A549 (cell line): ENCODE data around the gene LPIN2. TPM values are rescaled to one million over a fixed set of nuclear protein-coding genes. Genes with fewer than 3 reads are reported as not detected.

ENCODE experiments used
- ATAC-seq, 2 experiments: fragments of 200-7000 bp in 1 of 2; fragments of >200 bp in 1 of 2; cut with Nextera tagmentation in 1 of 2; cut with Tn5 transposase in 1 of 2; 3 replicates each; pipeline versions ENCODE4 v1.8.0 to v1.9.1; 2018 to 2020; ENCODE audit warnings: mild to moderate bottlenecking in 1 of 2, moderate library complexity in 1 of 2
- CTCF ChIA-PET: fragments of 300-600 bp; sonication (Branson Sonifier 250); formaldehyde crosslinking; extraction: SDS; loops from one replicate; lab custom pipeline; 2021; ENCODE audit warnings: antibody characterized with exemption, inconsistent platforms; lab: Yijun Ruan, JAX
- POLR2A ChIA-PET: fragments of 350-600 bp; formaldehyde crosslinking; extraction: SDS; loops from one replicate; lab custom pipeline; 2021; ENCODE audit warnings: antibody characterized with exemption, inconsistent platforms; lab: Yijun Ruan, JAX
- DNase-seq, 2 experiments: peaks; one replicate each; pipeline versions ENCODE4 v3.0.0 to v3.0.0-alpha.2; 2011 to 2016; ENCODE audit warnings: low read depth in 1 of 2, low spot score in 1 of 2
- FAIRE-seq: peaks from 2 replicates; lab custom pipeline; 2011; peaks lifted over from hg19 to GRCh38; lab: Jason Lieb, UNC
- H3K27ac ChIP-seq, 2 experiments: fragments of >200 bp; sonication (Bioruptor Twin); formaldehyde crosslinking; 3 replicates each; pipeline ENCODE4 v1.5.1; 2016 to 2017
- H3K4me1 ChIP-seq: fragments of >200 bp; sonication (Bioruptor Twin); formaldehyde crosslinking; 3 replicates; pipeline ENCODE4 v1.6.1; 2016
- H3K4me2 ChIP-seq: fragments of >200 bp; sonication (Bioruptor Twin); formaldehyde crosslinking; 3 replicates; pipeline ENCODE4 v1.6.1; 2016
- H3K4me3 ChIP-seq: fragments of >200 bp; sonication (Bioruptor Twin); formaldehyde crosslinking; 3 replicates; pipeline ENCODE4 v1.5.1; 2016
- H3K9me3 ChIP-seq: fragments of >200 bp; sonication (Bioruptor Twin); formaldehyde crosslinking; 3 replicates; pipeline ENCODE4 v1.6.1; 2016
- CBX8 ChIP-seq: fragments of 200-600 bp; sonication (generic); IDR thresholded peaks from 2 replicates; pipeline ENCODE4 v1.6.1; 2016
- CEBPB ChIP-seq, 2 experiments: fragments of >200 bp in 1 of 2; sonication (Bioruptor Twin) in 1 of 2; formaldehyde crosslinking in 1 of 2; IDR thresholded peaks; 2 replicates each; pipeline ENCODE4 v1.6.1; 2012 to 2016
- EHF ChIP-seq: fragments of 250-450 bp; sonication (Bioruptor Pico); IDR thresholded peaks from 2 replicates; pipeline ENCODE4 v1.5.0; 2020; ENCODE audit warnings: mild to moderate bottlenecking
- FOXS1 ChIP-seq: fragments of 250-450 bp; sonication (Bioruptor Pico); IDR thresholded peaks from 2 replicates; pipeline ENCODE4 v1.5.0; 2020; ENCODE audit warnings: mild to moderate bottlenecking, moderate library complexity
- HOXB13 ChIP-seq: fragments of 250-450 bp; sonication (Bioruptor Pico); IDR thresholded peaks from 2 replicates; pipeline ENCODE4 v1.5.0; 2020; ENCODE audit warnings: low read depth, mild to moderate bottlenecking, moderate library complexity
- JUN ChIP-seq, 2 experiments: fragments of >200 bp; sonication (Bioruptor Twin); formaldehyde crosslinking; IDR thresholded peaks; 2 replicates in 1 of 2; 3 replicates in 1 of 2; pipeline ENCODE4 v1.6.1; 2016 to 2017
- KDM5A ChIP-seq: fragments of 200-600 bp; sonication (generic); IDR thresholded peaks from 2 replicates; pipeline ENCODE4 v1.6.1; 2016; ENCODE audit warnings: antibody characterized with exemption, mild to moderate bottlenecking
- NPAS2 ChIP-seq: fragments of 250-450 bp; sonication (Bioruptor Pico); IDR thresholded peaks from 2 replicates; pipeline ENCODE4 v1.8.0; 2022; ENCODE audit warnings: mild to moderate bottlenecking, moderate library complexity, borderline replicate concordance
- PHF8 ChIP-seq: fragments of 200-600 bp; sonication (generic); IDR thresholded peaks from 2 replicates; pipeline ENCODE4 v1.6.1; 2016; ENCODE audit warnings: low read depth, mild to moderate bottlenecking, antibody characterized with exemption, moderate library complexity, borderline replicate concordance
- POLR2A ChIP-seq: IDR thresholded peaks from 2 replicates; pipeline ENCODE4 v1.6.1; 2012; ENCODE audit warnings: mild to moderate bottlenecking, low read length
- RAD21 ChIP-seq, 2 experiments: fragments of >200 bp in 1 of 2; sonication (Bioruptor Twin) in 1 of 2; formaldehyde crosslinking in 1 of 2; IDR thresholded peaks in 1 of 2; conservative IDR thresholded peaks in 1 of 2; 2 replicates in 1 of 2; 3 replicates in 1 of 2; pipeline ENCODE4 v1.6.1; 2012 to 2018; ENCODE audit warnings: inconsistent platforms in 1 of 2
- RCOR1 ChIP-seq: fragments of 150-350 bp; IDR thresholded peaks from 2 replicates; pipeline ENCODE4 v1.6.1; 2014; ENCODE audit warnings: antibody characterized with exemption, low read length, low read depth
- RFX5 ChIP-seq: fragments of 450-650 bp; IDR thresholded peaks from 2 replicates; pipeline ENCODE4 v1.7.1; 2014; ENCODE audit warnings: antibody characterized with exemption, mild to moderate bottlenecking, moderate library complexity
- RNF2 ChIP-seq: fragments of 200-600 bp; sonication (generic); IDR thresholded peaks from 2 replicates; pipeline ENCODE4 v1.6.1; 2016; ENCODE audit warnings: low read depth, mild to moderate bottlenecking, antibody characterized with exemption, moderate library complexity, borderline replicate concordance
- SMC3 ChIP-seq: fragments of >200 bp; sonication (Bioruptor Twin); formaldehyde crosslinking; IDR thresholded peaks from 3 replicates; pipeline ENCODE4 v1.6.1; 2018; ENCODE audit warnings: inconsistent platforms
- SREBF2 ChIP-seq: fragments of 450-650 bp; IDR thresholded peaks from 2 replicates; pipeline ENCODE4 v1.6.1; 2014; ENCODE audit warnings: mild to moderate bottlenecking, moderate library complexity
- TP53 ChIP-seq: fragments of 250-450 bp; sonication (Bioruptor Pico); IDR thresholded peaks from 2 replicates; pipeline ENCODE4 v1.5.0; 2021; ENCODE audit warnings: mild to moderate bottlenecking, moderate library complexity
- ZC3H11A ChIP-seq: fragments of 450-650 bp; IDR thresholded peaks from 2 replicates; pipeline ENCODE4 v1.6.1; 2014; ENCODE audit warnings: antibody characterized with exemption, mild to moderate bottlenecking
- ZNF302 ChIP-seq: fragments of 250-450 bp; sonication (Bioruptor Pico); IDR thresholded peaks from 2 replicates; pipeline ENCODE4 v1.9.0; 2021; ENCODE audit warnings: inconsistent platforms, mild to moderate bottlenecking, moderate library complexity
- WGBS: methylation state at CpG from one replicate; pipeline ENCODE4 v1.1.6; 2017; ENCODE audit errors: missing lambda C conversion rate; 5-methylcytosine and 5-hydroxymethylcytosine counted together
- polyA plus RNA-seq, 4 experiments: library from polyadenylated mRNA; depleted of rRNA in 3 of 4; stranded (reverse); fragments of >200 nt; fragmentation: RNase III in 1 of 4; extraction: RNeasy Plus Mini Kit Qiagen cat#74134 plus additional on column Dnase treatment in 1 of 4; gene quantifications; 2 replicates in 3 of 4; 3 replicates in 1 of 4; pipeline ENCODE4 v1.2.3, GENCODE V29; 2011 to 2017
- TF ChIP-seq, protein P1 (sequence below): IDR thresholded peaks from 2 replicates; pipeline ENCODE4 v1.6.1; 2012
- TF ChIP-seq, protein P2 (sequence below): fragments of 150-350 bp; IDR thresholded peaks from 2 replicates; pipeline ENCODE4 v1.6.1; 2014; ENCODE audit warnings: low read depth, mild to moderate bottlenecking, low read length
- TF ChIP-seq, protein P3 (sequence below): fragments of 250-450 bp; sonication (Bioruptor Pico); IDR thresholded peaks from 2 replicates; pipeline ENCODE4 v1.5.0; 2020; ENCODE audit warnings: low read depth, mild to moderate bottlenecking, moderate library complexity
- TF ChIP-seq, protein P4 (sequence below): fragments of >200 bp; sonication (Bioruptor Twin); formaldehyde crosslinking; IDR thresholded peaks from 2 replicates; pipeline ENCODE4 v1.6.1; 2016

Gene LPIN2
- polyA plus RNA-seq, 2 of the 4 experiments (the other 2 are of a cell fraction) = 12.9 to 23.7 TPM

DNA sequence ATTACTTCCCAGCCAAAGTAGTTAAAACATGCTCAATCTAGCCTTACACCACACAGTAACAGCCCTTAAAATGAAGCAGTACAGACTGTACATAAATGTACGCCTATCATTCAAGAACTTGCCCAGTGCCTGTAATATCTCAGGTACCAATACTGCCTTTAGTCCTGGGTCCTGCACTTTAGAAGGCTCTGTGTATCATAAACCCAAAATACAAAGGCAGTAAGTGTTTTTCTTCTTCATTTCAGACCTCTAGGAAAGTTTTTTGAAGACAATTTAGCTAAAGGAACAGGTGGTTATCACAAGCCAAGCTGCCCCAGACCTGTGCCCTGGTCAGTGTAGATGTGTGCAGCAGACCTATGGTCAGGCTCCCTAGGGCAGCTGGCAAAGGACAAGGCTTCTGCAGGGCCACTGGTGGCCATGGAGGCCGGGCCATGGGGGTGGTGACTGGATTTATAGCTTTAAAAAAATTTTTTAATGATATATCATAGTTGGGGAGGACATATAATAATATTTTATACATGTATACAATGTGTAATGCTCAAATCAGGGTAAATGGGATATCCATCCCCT is 18.8 kb downstream of the LPIN2 start:
- CTCF ChIA-PET = interaction anchor here (0.8 to 1.5 kb wide), 4 partner anchors 9 to 135 kb away, joined by 3 to 5 read pairs (median 4); no protein-coding TSS in a partner anchor
- 75% methylated on average over 2 of the region's 2 CpGs for WGBS
- TF ChIP-seq CEBPB (IDR thresholded peaks at IDR 0.05) (no peak), RNF2 (no peak), RAD21 (conservative IDR thresholded peaks at IDR 0.05 in 1 of 2, IDR thresholded peaks at IDR 0.05 in 1 of 2) (no peak), SMC3 (no peak), POLR2A (no peak), NPAS2 (no peak), RCOR1 (no peak), TP53 (CRISPR knock-in tag) (no peak), SREBF2 (no peak), CBX8 (no peak), ZNF302 (CRISPR knock-in tag) (no peak), EHF (CRISPR knock-in tag) (no peak), HOXB13 (no peak), RFX5 (no peak), JUN (IDR thresholded peaks at IDR 0.05) (no peak), ZC3H11A (no peak)
- TF ChIP-seq, protein P1, sequence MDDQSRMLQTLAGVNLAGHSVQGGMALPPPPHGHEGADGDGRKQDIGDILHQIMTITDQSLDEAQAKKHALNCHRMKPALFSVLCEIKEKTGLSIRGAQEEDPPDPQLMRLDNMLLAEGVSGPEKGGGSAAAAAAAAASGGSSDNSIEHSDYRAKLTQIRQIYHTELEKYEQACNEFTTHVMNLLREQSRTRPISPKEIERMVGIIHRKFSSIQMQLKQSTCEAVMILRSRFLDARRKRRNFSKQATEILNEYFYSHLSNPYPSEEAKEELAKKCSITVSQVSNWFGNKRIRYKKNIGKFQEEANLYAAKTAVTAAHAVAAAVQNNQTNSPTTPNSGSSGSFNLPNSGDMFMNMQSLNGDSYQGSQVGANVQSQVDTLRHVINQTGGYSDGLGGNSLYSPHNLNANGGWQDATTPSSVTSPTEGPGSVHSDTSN = no peak
- TF ChIP-seq, protein P2, sequence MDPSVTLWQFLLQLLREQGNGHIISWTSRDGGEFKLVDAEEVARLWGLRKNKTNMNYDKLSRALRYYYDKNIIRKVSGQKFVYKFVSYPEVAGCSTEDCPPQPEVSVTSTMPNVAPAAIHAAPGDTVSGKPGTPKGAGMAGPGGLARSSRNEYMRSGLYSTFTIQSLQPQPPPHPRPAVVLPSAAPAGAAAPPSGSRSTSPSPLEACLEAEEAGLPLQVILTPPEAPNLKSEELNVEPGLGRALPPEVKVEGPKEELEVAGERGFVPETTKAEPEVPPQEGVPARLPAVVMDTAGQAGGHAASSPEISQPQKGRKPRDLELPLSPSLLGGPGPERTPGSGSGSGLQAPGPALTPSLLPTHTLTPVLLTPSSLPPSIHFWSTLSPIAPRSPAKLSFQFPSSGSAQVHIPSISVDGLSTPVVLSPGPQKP = no peak
- TF ChIP-seq, protein P3, sequence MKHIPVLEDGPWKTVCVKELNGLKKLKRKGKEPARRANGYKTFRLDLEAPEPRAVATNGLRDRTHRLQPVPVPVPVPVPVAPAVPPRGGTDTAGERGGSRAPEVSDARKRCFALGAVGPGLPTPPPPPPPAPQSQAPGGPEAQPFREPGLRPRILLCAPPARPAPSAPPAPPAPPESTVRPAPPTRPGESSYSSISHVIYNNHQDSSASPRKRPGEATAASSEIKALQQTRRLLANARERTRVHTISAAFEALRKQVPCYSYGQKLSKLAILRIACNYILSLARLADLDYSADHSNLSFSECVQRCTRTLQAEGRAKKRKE (CRISPR knock-in tag) = no peak
- peaks cover 21% of the 10 kb centered on the region; the same call in 2 of the 3 replicates for H3K4me1 ChIP-seq
- H3K27ac ChIP-seq = no peak overlapping the region
- H3K9me3 ChIP-seq = no peaks in the 10 kb centered on the region
- POLR2A ChIA-PET = no interaction called here
- FAIRE-seq (no peak), DNase-seq (no peak), ATAC-seq (no peak; a peak in 1 of 6 replicates)
- no peak overlapping the region for H3K4me3 ChIP-seq
- H3K4me2 ChIP-seq = no peak overlapping the region

DNA sequence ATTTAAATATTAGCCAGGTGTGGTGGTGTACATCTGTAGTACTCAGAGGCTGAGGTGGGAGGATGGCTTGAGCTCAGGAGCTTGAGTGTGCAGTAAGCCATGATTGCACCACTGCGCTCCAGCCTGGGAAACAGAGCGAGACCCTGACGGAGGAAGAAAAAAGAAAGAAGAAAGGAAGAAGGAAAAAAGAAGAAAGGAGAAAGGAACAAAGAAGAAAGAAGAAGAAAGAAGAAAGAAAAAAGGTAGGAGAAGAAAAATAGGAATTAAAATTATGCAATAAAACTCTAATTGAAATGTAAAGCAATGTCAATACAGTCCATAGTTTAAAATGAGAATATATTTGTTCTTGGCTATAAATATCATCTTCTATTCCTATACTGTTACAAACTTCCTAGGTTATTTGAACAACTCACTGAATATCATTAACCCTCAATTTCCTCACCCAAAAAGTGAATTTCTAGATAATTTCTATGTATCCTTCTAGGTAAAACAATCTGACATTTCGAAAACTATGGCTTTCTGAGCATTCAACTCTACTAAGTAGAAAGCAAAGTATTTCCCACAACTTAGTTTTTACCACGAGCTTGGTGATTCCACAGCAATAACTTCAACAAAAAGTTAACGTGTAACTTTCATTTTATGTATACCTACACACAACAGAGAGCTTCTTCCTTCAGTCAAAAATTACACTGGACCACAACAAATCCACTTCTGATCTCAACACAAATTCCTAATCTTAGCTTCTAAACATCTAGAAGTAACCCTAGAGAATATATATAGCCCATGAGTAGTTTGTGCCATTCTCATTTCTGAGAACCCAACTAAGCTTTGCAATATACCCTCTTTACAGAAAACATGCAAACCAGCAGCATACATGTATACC is 19.7 kb downstream of the LPIN2 start:
- CTCF ChIA-PET = no interaction called here
- H3K27ac ChIP-seq = no peak overlapping the region
- DNase-seq (no peak), ATAC-seq (no peak), FAIRE-seq (no peak)
- no peak overlapping the region for H3K4me2 ChIP-seq
- 92% methylated on average over 6 of the region's 6 CpGs for WGBS
- TF ChIP-seq RFX5 (no peak), CBX8 (no peak), PHF8 (no peak), KDM5A (no peak), FOXS1 (CRISPR knock-in tag) (no peak), RCOR1 (no peak), ZNF302 (CRISPR knock-in tag) (no peak)
- TF ChIP-seq, protein P4, sequence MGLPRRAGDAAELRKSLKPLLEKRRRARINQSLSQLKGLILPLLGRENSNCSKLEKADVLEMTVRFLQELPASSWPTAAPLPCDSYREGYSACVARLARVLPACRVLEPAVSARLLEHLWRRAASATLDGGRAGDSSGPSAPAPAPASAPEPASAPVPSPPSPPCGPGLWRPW = no peak
- H3K9me3 ChIP-seq = no peaks in the 10 kb centered on the region
- no peak overlapping the region for H3K4me3 ChIP-seq
- POLR2A ChIA-PET = no interaction called here
- H3K4me1 ChIP-seq = peaks cover 26% of the 10 kb centered on the region
